ENCODE data around the gene CAPN5.

GRCh38 chr11:77057938-77058474, 8.8 kb upstream of the CAPN5 start:
- TF ChIP-seq CTCF (IDR thresholded peaks at IDR 0.05) (no peak), POLR2A (IDR thresholded peaks at IDR 0.05) (no peak)

All from tibial nerve (tissue), 3 donors.